Activated T-cell treated with anti-CD3 and anti-CD28 coated beads for 48 hours (primary cell): Measurements from ENCODE around the gene UVRAG.
A peak's percentile ranks its signal among the peaks of the same experiment; 100 is the strongest.

Experiments
- DNase-seq: peaks from one replicate; pipeline ENCODE4 v3.0.0-alpha.2; 2020; ENCODE audit warnings: low read depth

UVRAG gene

DNA sequence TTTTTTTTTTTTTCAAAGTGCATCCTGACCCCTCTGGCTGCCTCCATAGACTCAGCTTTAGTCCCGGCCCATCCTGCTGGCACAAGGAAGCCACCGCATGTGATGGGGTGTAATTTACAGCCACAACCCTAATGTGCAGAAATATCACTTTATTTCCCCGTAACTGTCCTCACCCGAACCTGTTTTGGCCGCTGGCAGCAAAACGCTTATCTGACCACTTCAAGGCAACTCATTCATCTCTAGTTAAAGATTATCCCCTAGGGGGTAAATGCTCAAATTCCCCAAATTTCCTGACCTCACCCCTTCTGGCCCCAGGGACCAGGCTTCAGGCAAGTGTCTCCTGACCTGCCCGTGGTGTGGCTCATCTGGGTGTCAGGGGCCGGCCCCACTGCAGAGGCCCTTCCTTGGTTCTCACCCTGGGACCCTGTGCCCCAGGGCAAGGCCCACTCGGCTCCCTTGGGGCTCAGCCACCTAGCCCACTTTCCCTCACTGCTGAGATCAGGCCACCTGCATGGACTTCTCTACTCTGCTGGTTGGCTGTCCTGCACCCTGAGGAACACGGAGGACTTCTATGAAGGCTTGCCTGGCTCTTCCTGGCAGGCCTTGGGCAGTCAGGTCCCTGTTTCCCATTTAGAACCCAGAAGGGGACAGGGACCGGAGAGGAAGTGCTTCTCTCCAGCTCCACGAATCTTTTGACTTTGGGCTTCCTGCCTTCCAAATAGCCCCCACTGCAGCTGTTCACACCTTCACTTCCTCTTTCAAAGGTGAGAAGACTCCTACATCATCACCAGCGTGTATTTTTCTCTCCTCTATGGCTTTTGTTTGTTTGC is 337.9 kb downstream of the UVRAG start:
- no peak for DNase-seq

DNA sequence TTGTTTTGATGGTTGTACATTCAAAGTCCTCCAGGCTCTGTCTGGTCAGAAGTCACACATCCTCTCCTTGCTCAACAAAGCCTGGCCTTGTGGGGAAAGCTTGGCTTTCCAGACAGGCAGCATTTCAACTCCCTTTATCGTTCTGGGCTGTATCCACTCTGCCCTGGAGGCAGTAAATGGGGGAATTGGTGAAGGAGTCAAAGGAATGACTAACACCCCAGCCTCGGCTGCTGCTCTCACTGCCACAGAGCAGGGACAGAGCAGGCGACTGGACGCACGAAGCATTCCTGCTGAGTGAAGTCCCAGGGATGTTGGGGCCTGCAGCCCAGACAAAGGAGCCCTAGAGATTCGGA is 338.5 kb downstream of the UVRAG start:
- DNase-seq, result no peak

DNA sequence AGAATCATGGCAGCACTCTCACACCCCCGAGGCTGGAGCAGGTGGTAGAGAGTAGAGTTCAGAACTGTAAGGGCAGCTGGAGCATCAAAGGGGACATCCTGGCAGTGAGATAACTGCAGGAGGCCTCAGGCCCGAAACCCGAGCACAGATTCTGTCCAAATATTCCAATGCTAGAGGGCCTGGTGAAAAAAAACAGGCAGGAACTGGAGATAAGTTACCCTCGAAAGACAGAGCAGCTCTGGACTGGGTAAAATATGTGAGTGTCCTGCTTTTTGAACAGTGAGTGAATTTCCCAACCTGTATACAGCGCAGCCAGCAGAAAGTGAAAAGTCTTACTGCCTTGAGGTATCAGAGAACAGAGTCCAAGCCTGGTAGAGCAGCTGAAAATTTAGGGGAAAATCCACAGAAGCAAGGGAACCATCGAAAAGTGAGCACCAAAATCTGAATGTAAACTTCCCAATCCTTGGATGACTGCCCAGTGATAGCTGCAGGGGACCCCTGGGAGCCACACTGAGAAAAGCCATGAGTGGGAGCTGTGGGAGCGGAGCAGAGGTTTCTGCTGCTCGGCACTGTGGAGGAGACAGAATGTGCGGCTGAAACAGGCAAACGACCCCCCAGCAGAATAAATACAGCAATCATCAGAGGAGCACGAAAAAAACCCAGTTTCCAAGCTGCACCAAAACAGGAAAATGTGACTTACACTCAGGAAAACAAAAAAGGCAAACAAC is 340.7 kb downstream of the UVRAG start:
- DNase-seq, result no peak

DNA sequence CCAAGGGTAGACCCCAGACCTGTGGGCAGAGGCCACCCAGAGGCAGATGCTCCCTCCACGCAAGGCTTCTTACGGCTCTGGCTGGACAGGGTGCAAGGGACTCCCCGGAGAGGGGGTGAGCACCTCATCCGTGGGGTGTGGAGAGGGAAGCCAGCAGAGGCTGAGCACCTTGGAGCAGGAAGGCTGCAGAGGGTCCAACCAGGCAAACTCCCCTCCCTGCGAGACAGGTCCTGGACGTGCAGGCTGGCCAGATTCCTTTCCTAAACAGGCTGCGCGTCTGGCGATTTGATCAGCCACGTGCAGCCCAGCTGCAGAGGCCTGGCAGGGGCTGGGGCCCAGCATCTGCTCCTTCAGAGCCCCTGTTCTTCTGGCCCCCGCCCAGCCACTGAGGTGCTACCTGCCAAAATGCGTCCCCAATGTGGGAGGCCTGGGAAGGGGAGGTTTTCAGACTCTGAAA is 342.0 kb downstream of the UVRAG start:
- DNase-seq, result no peak

DNA sequence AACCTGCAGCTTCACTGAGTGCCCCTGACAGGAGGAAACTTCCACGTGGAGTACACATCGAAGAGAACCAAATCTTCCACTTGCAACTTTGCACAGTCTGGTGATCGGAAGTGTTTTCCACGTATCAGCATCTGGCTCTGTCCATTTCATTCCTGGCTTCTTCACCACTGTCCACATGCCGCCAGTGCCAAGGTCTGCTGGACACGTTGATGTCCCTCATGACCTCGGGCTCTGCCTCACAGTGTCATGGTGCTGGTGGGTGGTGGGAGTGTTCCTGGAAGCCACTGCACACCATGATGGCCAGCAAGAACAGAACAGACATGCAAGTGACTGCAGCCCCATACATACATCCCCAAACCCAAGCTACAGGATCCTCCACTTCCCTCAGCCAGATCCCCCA is 342.9 kb downstream of the UVRAG start:
- no peak for DNase-seq

DNA sequence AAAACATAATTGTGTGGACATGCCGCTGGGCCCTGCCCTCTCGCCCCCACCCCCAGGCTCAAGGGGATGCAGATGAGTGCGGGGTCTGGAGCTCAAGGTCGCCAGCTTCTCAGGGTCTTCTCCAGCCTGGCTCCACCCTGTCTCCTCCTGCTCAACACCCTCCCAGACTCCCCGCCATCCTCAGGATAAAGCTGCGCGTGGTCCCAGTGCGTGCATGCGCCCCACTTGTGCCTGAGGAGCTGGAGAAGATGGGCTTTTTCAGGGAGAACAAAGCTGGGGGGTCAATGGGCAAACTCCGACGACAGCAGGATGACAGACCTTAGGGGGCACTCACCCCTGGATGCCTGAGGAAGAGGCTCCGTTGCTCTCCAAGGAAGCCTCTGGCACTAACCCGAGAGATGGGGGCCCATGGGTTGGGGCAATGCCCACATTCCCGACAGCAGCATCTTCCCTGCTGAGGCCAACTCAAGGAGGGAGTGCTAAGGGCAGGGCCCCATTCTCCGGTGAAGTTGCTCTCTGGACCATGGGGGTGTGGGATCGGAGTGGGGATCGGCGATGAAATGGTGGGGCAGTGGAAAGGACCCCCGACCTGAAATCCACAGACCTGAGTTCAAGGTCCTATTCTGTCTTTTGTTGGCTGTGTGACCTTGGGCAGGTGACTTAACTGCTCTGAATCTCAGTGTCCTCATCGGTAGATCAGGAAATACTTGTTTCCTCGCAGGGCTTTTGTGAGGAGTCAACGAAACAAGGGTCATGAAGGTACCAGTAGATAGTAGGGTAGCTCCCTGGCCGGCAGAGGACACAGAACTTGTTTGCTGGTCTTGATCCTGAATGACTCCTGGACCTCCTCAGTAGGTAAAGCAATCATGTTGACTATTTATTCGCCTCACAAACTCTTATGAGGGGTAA is 343.6 kb downstream of the UVRAG start:
- no peak for DNase-seq

DNA sequence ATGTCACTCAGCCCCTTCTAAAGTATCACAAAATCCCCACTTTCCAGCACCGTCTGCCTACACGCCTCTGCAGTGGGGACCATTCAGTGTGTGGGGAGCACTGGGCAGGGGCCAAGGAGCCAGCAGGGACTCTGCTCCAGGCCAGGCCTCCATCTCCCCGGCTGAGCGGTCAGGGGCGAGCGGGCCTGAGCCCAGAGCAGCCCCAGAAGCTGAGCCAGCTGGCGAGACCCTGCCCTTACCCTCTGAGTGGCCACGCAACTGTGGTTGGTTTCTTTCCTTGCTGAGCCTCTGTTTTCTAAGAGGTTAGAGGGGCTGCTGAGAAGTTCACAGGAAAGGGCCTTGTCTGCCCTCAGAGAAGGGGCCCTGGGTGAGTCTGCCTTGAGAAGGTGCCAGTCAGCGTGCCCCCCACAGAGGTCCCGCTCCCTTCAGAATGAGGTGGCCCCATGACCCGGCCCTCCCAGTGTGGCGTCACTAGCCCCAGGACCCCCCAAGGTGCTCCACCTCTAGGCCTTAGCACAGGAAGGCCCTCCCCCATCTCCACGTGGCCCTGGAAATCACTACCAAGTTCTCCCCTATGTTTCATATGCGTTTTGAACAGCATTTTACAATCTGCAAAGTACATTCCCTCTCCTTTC is 344.4 kb downstream of the UVRAG start:
- DNase-seq, result no peak

DNA sequence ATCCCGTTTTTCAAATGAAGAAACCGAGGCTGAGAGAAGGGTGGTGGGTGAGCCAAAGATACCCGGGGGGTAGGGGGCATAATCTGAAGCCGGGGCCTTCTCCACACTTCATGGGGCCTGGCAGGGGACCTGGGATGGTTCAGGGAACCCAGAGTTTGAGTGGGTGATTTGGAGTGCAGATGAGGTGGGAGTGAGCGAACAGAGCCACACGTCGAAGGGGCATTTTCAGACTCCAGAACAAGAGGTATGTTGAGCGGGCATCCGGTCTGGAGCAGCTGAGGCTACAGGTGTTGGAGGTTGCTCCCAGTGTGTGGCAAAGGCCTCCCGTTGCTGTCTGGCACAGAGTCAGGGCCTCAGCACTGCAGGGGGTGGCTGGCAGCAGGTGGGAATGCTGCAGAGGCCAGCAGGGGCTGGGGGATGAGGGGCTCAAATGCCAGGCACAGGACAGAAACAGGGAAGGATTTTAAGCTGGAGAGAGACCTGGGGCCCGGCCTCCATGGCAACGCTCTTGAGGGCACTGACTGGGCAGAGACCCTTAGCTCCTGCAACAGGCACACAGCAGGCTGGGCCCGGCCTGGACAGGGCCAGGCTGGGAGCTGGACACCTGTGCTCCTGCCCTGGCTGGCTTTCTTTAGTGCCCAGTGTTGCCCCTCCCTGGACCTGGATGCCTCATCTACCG is 345.1 kb downstream of the UVRAG start:
- DNase-seq, result no peak

DNA sequence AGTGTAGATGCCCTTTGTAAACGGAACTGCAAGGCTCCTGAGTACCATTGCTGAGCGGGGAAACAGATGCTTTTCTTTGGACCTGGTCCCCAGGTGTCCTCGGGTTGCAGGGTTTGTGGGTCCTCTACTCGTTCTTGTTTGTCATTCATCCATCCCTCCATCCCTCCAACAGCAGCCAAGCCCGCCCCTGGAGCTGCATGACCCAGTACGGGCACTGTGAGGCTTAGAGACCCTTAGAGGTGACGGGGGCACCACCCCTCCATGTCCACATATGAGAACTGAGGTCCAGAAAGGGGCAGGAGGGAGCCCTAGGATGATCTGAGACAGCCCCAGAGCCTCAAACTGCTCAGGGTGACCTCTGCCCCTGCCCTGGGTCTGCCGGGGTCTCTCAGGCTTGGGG is 345.8 kb downstream of the UVRAG start:
- no peak for DNase-seq

DNA sequence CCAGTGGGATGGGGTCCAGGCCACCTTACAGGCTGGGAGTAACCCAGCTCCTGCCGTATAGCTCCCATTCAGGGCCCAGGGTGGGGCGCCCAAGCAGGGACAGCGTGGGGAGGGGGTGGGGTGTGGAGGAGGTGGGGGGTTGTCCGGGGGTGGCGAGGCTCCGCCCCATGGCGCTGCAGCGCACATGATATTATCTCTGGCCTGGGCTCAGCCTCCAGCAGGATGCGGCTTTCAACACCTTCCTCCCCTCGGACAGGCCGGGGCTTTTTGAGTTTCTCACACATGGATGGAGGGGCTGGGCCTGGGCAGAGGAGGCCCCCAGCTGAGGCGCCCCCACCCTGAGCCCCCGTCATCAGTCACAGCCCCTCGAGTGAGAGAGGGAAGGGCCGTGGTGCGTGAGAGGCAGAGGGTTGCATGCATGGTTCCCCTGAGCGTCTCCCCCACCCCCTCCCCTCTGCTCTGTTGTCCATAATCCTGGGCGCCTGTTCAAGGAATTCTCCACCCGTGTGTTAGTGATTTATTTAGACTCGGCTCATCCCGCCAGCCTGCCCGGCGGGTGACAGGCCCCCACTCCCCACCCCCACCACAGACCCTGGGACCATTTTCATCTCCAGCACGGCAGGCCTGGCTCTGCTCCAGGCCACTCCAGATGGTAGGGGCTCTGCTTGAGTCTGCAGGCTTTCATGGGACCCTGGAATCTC is 346.4 kb downstream of the UVRAG start:
- no peak for DNase-seq

DNA sequence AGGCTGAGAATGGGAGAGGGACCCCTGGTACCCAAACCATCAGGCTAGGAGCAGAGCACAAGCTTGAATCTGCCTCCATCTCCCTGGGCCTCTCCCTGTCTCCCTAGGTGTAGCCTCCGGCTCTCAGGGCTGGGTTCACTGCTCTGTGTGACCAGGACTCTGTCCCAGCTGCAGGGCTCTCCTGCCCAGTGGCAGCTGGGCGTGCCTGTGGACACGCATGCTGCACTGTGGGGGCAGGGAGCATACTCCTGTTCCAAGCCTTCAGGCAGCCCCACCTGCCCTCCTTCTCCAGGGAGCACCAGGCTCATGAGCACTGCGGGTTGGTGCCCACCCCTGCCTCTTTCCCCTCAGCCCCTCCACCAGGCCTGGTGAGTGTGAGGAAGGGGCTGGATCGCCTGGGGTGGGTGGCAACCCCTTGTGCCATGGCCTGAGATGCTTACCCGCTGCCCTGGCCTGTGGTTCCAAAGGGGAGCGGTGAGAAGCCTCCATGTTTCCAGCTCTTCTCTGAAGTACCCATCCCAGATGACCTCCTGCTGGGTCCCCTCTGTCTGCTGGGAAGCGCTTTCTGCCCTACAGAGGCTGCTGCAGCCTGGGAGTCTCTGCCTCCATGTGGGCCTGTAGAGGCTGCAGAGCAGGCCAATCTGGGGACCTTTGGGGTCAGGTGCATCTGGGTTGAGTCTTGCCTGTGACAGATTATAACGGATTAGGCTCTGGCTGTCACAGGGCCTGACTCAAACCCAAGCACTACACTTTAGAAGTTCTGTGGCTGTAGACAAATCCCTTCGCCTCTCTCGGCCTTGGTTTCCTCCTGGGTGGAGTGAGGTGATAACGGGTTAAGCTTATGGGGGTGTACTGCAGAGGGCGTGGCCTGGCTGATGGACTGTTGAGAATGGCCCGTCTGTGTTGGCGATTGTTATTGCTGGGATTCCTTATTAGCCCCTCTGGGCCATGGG is 347.6 kb downstream of the UVRAG start:
- no peak for DNase-seq

DNA sequence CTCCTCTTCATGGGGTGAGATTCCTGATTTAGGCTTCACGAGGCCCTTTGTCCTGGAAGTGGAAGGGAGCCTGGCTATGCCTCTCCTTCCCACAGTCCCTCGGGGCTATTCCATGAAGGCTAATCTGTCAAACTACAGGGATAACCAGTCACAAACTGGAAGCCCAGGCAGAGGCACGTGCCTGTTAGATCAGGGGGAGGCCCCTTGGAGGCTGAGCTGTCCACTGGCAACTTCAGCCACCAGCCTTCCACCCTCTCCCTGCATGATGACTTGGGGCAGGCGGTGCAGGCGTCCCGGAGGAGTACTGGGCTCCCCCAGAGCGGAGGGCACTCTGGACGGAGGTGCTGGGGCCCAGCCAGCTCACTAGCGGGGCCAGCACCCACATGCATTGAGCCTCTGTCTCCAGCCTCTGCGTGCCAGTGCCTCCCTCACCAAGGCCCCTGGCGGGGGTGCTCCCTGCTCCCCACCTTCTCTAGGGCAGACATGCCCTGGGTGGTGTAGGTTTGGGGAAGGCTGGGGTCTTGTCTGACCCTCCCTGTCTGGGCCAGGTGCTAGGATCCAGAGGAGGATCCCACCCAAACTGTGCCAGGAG is 348.4 kb downstream of the UVRAG start:
- DNase-seq, result no peak

DNA sequence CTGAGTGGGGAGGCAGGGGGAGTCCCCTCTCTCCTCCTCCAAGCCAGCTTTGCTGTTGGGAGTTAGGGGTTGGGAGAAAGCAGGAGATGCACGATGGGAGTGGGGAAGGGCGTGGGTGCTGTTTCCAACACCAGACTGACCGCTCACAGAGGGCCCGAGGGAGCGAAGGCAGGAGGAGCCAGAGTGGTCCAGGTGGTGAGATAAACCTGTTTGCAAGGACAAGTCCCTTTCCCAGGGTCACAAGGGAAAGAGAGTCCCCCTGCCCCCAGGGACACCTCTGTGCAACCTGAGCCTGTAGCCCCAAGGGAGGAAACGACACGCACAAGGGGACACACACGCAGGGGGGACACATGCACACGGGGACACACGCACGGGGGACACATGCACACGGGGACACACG is 349.1 kb downstream of the UVRAG start:
- DNase-seq, result no peak

DNA sequence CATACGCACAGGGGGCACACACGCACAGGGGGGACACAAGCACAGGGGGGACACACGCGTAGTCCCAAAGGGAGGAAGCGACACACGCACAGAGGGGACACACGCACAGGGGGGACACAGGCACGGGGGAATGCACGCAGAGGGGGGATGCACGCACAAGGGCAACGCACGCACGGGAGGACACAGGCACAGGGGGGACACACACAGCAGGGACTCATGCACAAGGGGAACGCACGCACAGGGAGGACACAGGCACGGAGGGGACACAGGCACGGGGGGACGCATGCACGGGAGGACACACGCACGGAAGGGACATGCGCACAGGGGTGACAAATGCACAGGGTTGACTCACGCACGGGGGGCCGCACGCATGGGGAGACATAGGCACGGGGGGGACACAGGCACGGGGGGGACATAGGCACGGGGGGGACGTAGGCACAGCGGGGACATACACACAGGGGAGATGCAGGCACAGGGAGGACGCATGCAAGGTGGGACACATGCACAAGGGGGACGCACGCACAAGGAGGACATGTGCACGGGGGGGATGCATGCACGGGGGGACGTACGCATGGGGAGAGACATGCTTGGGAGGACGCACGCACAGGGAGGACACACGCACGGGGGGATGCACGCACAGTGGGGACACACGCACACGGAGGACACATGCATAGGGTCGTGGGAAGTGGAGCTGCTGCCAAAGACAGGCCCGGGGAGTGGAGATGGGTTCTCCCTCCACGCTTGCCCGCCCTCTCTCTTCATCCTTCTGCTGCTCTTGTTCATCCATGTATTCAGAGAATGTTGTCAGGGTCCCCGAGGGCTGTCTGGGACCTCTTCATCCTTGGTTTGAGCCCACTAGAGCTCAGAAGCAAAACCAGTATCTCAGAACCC is 350.1 kb downstream of the UVRAG start:
- DNase-seq, result no peak

DNA sequence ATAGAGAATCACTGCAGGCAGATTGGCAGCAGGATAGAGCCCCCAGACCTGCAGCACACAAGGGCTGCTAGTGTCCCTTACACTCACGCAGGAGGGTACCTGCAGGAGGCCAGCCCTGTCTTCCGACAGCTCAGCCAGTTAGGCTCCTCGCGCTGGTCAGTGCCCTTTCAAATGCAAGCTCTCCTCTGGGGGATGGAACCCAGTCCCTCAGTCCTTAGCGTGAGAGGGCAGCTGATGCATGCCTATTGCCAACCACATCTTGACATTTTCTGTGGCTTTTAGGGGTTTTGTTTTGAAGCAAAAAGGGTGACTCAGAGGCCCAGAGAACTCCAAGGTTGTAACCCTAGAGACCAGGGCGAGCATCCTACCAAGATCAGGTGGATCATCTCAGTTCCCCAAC is 351.3 kb downstream of the UVRAG start:
- DNase-seq, result peak; percentile 6

DNA sequence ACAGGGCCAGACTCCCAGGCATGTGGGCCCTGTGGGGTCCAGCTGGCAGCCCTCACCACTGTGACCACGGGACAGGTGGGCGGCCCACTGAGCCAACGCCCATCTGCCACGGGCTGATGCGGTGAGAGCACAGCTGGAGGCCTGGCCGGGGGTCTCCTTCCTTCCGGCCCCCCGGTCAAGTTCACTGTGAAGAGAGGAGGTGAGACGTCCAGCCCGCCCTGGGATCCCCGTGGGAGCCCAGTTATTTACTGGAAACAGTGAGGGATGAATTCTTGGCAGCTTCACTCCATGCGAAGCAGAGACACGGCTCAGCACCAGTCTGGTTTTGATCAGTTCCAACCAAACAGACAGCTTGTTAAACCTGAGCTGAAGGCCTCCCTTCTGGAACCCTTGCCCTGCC is 352.6 kb downstream of the UVRAG start:
- DNase-seq, result no peak

DNA sequence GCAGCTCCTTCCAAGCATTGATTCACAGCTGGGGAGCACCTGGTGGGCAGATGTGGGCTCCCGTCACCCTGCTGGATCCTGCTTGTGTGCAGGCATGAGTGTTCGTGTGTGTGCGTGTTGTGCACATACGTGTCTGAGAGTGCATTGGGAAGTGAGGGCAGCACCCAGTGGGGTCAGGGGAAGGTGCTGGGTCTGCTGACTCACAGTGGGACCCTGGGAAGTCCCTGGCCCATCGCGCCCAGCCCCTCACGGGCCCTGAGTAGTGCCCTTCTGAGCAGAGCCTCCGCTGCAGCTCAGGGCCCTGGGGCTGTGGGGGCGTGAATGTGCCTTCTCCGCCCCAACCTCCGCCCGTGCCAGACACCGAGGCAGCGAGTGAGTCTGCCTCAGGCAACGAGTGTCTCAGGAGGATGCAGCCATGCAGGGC is 354.5 kb downstream of the UVRAG start:
- no peak for DNase-seq

DNA sequence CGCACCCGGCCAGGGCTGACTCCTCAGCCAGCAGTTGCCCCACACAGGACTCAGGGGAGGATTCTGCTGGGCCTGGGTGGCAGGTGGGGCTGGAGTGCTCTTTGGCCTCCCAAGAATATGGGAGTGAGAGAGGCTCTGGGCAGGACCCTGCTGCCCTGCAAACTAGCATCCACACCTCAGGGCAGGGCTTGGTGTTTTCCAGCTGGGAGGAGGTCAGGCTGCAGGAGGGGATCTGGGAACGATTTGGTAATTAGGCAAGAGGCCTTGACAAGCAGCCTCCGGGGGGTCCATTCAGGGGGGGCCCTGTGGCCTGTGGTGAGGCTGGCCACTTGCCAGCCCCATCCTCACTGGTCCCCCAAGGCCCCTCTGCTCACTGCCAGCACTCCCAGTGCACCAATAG is 355.5 kb downstream of the UVRAG start:
- DNase-seq, result no peak
